HG02623 (cell line): ENCODE measurements around the gene PRLHR.

Experiments
- ATAC-seq: cut with Tn5 transposase; IDR thresholded peaks from one replicate; pipeline ENCODE4 v1.9.1; 2021; ENCODE audit warnings: moderate library complexity; ENCODE audit not compliant: unreplicated experiment

PRLHR gene

DNA sequence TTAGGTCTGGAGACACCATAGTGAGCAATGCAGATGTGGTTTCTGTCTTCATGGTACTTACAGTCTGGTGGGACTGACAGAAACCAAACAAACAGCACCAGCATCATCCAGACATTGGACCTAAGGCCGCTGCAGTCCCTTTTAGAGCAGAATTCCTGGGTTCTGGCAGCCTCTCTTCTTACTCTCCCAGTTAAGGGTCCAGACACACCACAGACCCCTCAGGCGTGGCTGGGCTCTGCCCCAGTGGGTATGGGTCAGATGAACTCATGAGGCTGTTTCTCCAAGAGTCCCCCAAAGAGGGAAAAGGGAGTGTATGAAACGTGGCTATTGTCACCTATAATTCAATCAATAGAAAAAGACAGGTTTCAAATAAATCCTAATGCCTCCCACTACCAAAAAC lies 31.3 kb downstream of the PRLHR start:
- no peak for ATAC-seq

DNA sequence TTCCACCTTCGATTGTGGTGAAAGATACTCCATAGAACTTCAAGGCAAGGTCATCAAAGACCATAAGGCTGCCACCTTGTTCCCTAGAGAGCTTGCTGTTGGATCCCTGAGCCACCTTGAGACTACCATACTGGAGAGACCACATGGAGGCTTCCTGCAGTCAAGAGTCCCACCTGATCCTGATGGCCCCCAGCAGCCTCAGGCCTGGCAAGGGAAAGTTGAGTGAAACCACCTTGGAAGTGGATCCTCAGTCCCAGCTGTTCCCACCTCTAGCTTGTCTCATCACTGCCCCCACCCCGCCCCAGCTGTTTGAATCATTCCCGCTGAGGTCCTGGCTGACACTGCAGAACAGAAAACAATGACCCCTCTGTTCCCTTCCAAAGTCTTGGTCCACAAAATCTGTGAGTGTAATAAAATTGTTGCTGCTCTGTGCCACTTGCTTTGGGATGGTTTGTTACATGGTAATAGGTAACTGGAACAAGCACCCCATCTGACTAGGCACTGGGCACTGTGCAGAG lies 32.0 kb downstream of the PRLHR start:
- ATAC-seq, result no peak

DNA sequence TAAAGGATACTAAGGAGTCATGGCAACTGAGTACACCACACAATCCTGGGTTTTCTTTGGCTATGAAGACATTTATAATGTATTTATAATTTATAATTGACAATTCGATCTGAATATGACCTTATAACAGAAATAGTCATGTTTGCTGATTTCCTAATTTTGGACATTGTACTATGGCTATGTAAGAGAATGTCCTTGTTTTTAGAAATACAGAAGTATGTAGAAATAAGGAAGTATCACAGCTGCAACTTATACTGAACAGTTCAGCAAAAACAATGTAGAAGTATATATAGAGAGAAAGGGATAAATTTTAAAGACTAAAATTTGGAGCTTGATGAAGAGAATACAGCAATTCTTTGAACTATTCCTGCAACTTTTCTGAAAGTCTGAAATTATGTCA lies 32.6 kb downstream of the PRLHR start:
- ATAC-seq, result no peak

DNA sequence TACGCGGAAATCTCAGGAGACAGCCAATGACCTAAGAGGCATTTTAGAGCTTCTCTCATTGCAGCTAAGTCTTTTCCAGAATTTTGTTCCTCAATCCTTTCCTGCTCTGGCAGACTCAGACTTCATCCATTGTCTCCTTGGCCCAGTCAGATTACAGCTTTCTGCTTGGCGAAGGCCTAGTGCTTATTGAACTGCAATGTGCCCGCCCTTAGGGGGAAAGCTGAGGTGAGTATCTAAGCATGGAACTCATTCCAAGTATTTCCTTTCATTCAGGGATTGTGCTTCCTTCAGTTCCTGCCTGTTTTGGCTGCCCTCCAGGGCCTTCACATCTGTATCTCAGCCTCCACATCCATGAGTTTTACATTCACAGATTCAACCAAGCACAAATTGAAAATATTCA lies 37.5 kb downstream of the PRLHR start:
- no peak for ATAC-seq

DNA sequence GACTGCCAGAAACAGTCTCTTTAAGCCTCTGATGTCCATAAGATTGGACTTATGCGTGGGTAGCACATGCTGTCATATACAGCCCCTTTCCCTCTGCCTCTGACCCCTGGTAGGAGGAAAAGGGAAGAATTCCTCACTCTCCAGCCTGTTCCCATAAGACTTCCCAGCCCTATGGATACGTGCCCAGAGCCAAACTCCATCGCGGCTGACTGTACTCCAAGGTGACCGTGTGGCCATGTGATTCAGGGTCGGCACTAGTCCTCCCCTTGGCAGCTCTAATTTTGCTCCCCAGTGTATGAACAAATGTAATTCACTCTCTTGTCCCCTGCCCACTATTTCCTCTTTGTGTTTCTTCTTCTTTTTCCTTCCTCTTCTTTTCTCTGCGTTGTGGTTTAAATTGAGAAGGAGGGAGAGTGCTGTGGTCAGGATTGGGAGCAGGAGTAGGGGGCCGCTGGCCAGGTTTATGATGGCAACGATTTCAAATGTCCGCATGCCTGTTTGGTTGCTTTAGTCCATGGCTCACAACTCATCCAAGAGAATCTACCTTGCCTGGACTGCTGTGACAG lies 43.8 kb downstream of the PRLHR start:
- ATAC-seq, result no peak

DNA sequence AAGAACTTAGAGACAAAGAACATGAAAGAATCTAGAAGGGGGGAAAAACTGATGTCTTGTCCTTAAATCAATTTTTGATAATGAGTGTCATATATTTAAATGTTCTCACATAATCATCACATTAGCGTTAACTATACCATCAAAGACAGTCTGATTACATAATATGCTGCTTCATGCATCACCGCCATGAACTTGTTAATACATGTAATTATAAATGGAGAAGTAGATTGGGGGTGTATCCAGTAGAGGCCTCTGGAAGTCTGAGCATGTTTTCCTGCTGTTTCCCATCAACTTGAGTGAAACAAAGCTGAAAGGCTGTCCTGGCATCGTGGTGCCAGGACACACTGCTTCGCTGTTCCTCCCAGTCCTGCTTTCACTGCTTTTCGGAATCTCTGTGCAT lies 48.2 kb downstream of the PRLHR start:
- ATAC-seq, result no peak

DNA sequence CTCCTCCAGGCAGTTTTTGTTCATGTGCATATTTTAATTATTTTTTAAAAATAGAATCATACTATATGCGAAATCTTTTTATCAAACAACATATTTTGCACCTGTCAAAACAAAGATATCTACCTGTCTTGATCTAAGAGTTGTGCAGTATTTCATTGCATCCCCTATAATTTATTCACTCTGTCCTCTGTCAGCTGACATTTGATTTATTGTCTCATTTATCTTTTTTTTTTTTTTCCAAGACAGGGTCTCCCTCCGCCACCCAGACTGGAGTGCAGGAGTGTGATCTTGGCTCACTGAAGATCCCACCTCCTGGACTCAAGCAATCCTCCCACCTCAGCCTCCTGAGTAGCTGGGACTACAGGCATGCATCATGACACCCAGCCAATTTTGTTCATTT lies 49.0 kb downstream of the PRLHR start:
- no peak for ATAC-seq

DNA sequence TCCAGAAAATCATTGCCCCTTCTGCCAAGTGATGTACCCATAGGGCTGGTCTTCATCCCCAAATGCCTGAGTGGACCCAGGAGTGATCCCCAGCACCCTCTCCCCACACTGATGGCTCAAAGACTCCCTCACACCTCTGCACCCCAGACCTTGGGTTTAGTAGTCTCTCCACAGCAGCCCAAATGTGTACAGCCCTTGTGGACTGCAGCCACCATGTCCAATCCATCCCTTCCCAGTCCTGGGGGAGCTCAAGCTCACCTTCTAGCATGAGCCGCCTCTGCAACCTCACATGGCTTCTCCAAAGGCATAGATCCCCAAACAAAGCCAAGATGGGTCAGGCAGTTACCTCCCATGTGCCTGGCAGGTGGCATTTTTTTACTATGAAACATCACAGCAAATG lies 50.1 kb downstream of the PRLHR start:
- ATAC-seq, result no peak

DNA sequence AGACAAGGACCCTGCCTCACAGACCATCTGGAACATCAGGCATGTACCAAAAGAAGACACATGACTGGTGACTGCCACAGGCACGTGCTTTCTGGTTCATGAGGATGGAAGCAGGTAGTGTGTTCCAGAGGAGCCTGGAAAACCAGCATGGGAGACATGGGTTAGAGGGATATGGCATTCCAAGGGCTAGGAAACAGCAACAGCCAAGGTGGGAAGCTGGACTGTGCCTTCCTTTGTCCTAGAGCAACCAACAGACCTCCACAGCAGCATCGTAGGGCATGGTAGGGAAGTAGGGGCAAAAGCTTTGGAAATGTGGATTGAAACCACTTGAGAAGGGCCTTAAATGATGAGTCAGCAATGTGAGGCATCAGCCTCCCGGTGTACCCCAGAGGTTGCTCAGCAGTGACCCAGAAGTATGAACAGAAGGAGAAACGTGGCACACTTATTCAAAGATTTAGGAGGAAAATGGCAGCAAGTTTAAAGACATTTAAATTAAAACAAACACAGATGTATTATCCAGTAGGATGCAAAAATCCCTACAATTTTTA lies 51.0 kb downstream of the PRLHR start:
- ATAC-seq, result no peak

DNA sequence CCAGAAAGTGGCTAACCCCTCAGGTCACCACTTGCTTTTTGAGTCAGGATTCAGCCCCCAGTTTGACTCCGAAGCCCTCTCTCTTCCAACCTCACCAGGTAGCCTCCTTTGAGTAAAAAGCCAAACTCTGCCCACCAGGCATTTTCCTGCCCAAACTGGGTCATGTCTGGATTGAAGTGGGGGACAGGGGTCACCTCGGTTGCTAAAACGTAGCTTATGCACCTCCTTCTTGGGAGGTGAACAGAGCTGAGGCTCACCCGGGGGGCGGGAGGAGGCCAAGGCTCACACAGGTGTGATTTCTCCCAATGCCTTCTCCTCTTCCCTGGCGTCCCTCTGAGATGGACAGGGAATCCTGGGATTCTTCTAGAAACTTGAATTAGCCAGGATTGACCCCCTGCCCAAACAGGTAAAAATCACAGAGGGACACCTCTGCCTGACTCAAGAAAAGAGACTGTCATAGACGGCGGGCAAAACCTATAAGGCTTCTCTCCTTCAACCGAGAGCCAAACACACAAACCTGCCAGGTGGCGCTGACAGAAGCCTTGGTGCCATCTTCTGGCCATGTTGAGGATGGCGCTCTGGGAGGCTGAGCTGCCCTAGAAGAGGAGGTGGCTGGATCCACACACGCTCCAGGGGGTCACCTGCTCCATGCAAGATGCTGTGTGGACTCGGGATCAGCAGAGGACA lies 51.6 kb downstream of the PRLHR start:
- peak; percentile 72 for ATAC-seq

DNA sequence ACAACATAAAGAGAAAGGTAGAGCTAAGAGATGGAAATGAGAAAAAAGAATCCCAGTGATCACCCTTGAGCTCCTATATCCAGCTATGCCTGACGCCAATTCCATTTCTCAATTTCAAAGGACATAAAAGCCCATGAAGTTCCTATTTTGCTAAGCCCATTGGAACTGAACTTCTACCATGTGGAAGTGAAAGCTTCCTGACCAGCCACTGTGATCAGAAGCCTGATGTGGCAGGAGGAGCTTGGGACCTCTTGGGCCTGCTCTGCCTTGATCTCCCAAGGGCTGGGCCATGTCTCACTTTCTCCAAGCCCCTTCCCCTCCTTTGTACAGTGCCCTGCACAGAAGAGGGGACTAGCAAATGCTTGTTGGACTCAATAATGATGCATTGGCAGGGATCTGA lies 52.7 kb downstream of the PRLHR start:
- ATAC-seq, result no peak

DNA sequence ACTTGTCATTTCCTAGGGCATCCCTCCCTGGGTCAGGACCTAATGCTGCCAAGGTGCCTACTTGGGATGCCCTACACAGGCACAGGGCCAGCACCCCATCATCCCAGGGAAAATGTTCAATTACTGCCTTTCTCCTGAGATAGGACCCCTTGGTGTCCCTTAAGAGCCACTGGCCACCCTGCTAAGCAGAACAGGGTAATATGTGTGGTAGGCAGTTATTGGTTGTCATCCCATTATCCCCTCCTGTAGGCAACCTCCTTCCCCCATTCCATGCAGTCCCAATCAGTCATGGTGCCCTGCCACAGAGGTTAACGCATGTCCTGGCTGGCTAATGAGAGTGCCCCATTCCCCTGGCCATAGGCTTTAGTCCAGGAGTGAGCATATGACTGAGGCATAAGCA lies 53.2 kb downstream of the PRLHR start:
- no peak for ATAC-seq

DNA sequence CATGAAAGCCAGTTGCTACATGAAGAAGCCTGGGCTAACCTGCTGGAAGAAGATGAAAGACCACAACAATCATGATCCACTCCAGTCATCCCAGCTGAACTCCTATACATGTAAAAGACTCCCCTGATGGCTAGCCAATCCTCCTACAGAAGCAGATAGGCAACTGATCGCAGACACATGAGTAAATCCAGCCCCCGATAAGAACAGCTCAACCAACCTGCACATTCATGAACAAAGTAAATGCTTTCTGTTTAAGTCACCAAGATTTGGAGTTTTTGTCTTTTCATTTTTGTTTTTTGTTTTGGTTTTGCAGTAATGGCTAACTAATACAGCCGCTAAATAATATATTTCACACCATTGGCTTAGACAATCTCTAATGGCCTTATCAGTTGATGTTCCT lies 53.7 kb downstream of the PRLHR start:
- no peak for ATAC-seq
